SK-N-MC (cell line): Measurements from ENCODE around the gene FAM237A.

Experiments used
- FOXP2 ChIP-seq: optimal IDR thresholded peaks from 2 replicates; pipeline ENCODE3; 2011; ENCODE audit warnings: mild to moderate bottlenecking, moderate library complexity; ENCODE audit not compliant: insufficient read depth; ENCODE audit errors: extremely low read length, control extremely low read depth
- POLR2AphosphoS5 ChIP-seq: IDR thresholded peaks from 2 replicates; pipeline ENCODE4 v1.6.1; 2012; ENCODE audit warnings: mild to moderate bottlenecking, low read depth, low read length, borderline replicate concordance

DNA sequence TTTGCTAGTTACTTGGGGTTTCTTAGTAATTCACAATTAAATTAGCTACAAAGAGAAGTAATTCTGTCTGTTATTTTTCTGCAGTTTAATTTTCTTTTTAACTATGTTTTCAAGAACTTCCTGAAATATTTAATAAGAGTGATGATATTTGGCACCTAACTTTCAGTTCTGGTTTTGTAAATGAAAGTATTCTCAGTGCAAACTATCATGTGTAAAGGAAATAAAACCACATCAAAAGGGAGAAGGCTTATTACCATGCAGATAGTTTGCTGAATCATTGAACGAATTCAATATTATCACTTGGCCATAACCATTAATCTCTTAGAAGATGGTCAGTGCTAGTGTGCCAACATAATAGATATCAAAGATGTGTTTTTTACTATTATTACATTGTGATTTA is 46.7 kb downstream of the FAM237A start:
- no peak for TF ChIP-seq POLR2AphosphoS5
- TF ChIP-seq FOXP2: no peak
